HG03439 (cell line): Measurements from ENCODE around the gene CHST14.
A peak's percentile ranks its signal among the peaks of the same experiment; 100 is the strongest.
"Not testable (repeated sequence)": the region's sequence is repeated elsewhere in the genome, so short reads cannot be mapped to it uniquely, and the experiment has no call there.

Experiments used
- ATAC-seq: cut with Tn5 transposase; IDR thresholded peaks from one replicate; pipeline ENCODE4 v1.9.1; 2021; ENCODE audit warnings: mild to moderate bottlenecking, moderate library complexity; ENCODE audit not compliant: unreplicated experiment

Gene CHST14

DNA sequence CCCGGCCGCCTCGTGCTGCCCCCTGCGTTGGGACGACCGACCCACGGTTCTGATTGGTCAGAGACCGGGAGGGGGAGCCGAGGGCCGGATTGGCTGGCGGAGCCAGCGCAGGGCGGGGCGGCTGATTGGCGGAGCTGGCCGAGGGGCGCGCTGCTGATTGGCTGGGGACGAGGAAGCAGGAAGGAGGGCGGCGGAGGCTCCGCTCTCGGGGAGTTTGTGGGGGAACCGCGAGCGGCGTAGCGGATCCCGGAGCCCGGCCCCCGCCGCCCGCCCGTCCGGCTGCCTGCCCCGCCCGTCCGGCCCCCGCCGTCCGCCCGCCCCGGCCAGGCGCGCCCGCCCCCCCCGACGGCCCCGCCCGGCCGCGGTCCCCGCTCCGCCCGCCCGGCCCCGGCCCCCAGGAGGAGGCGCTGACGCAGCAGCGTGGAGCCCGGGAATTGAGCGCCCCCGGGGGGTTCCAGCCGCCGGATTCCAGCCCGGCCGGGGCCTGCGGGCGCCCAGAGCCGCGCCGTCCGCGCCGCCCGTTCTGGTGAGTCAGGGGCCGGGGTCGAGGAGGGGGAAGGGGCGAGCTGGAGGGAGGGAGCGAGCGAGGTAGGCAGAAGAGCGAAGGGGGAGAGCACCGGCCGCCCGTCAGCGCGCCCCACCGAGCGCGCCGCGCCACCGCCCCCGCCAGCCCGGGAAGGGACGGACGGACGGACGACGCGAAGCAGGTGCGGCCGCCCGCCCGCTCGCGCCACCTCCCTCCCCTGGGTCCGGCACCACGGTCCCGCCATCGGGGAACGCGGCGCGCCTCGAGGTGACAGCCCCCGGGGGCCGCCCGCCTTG, 29.8 kb upstream of the CHST14 start, which contains the start of gene BAHD1:
Gene BAHD1, plus strand, starts transcription at position 211 of the 822 bp plus-strand sequence. CDS start 17,512 bp downstream, outside the sequence.
- ATAC-seq, result peak; percentile 87

DNA sequence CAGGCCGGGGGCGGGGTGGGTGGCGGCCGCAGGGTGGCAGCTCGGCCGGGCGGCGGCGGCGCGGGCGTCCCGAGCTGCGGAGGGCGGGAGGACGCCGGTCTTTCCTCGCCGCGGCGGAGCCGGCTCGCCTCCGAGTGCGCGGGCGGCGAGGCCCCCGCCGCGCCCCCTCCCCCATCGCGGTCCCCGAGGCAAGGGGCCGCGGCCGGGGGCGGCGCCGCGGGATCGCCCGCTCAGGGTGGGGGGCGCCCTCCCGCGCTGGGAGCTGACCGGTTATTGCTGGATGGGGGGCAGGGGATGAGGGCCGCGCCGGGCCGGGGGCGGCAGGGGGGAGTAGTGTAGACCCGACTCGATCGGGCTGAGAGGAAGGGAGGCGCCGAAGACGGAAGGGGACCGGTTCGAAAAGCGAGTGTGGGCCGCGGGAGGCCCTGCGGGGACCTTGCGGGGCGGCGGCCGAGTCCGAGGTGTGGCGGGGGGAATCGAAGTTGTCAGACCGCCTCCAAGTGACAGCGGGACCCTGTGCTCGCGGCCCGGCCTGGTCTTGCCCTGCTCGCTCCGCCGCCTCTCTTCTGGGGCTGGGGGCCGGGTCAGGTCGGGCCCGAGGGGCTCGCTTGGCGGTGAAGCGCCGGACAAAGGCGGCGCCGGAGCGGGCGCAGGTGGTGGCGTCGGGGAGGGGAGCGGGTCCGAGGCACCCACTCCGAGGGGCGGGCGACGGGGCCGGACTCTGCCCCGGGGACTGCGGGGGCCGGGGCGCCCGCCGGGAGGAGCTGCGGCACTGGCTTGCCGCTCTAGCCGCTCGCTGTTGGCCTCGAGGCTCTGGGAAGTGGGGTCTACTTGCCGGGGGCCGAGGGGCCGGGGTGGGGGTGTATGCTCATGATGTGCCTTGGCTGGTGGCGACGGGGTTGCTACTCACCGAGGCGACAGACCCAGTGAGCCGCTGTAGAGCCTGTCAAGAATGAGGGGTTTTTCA, 28.9 kb upstream of the CHST14 start:
- ATAC-seq, result no peak

DNA sequence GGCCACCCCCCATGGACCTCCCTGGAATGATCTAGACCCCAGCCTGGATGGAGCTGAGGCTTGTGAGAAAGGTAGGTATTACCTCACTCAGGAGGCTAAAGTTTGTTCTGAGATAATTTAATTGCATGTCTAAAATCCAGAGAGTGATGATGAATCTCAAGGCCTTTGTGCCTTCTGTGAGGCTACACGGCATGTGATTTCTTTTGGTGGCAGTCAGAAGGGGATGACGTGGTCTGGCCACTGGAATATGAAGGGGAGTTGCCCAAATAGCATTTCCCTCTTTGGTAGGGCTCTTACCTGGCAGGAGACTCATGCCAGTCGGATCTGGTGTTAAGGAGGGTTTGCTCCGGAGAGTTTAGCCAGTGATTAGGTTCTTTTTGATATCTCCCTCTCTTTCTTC, 27.5 kb upstream of the CHST14 start:
- ATAC-seq, result no peak

DNA sequence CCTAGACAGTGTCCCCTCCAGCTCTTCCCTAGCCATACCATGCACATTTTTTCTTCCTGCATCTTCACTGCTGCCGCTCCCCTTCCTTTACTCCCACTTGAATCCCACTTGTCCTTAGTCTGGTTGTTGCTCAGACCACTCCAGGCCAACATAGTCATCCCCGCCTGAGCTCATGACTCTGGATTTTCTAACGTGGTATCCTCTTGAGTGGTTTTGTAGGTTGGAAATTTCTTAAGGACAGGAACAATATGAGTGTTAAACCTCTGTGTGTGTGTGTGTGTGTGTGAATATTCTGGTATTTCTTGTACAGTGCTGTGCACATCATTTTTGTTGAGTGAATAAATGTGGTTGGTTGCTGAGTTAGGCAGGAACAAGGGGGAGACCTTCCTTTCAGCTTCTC, 26.9 kb upstream of the CHST14 start:
- ATAC-seq, result no peak

DNA sequence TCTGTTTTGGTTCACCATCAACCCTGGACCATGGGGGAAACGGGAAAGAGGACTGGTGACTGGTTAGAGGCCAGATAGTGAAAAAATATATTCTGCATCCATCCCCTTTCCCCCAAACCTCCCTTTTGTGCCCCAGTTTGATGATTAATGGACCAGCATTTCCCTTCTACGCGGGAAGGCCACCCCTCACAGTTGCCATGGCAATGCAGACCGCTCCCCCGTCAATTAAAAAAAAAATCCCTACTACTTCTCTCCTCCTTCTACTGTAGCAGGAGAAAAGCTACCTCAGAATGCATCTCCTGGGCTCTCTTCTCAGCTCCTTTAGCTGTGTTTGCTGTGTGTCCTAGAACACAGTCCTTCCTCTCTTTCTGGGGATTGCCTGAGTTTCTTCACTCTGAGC, 26.0 kb upstream of the CHST14 start:
- no peak for ATAC-seq

DNA sequence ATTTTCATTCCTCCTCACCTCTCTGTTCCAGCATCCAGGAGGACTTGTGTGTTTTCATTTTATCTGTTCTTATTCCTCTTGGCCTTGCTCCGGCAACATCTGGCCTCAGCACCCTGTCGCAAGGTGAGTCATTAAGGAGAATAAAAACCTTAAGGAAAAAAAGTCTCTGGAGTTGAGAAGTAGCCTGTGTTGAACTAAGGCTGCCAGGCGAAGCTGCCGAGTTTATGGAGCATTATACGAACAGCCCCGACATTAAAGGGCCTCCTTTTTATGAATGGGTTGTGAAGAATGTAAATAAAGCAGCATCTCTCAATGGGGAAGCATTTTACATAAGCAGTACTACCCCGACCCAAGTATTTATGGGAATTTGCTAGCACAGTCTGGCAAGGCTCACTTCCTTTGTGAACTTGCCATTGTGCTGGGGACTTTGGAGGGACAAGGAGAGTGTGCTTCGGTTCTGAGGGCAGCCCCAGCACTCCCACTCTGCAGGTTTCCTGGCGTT, 25.3 kb upstream of the CHST14 start:
- no peak for ATAC-seq

DNA sequence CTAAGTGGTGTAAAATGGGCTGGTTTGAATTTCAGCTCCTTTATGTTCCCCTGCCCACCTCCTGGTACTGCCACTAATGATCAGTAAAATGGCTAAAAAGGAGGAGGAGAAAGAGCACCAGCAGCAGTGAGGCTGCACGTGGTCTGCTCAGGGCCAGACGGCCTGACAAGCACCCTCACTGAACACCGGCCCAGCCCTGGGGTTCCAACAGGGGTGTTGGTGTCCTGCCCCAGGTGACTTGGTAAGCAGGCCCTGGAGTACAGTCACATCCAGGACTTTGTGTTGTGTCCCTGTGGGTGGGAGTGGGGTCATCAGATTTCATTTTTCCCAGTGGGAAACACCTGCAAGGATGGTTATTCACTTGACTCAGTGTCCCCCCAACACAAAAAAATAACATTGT, 24.6 kb upstream of the CHST14 start:
- ATAC-seq, result no peak

DNA sequence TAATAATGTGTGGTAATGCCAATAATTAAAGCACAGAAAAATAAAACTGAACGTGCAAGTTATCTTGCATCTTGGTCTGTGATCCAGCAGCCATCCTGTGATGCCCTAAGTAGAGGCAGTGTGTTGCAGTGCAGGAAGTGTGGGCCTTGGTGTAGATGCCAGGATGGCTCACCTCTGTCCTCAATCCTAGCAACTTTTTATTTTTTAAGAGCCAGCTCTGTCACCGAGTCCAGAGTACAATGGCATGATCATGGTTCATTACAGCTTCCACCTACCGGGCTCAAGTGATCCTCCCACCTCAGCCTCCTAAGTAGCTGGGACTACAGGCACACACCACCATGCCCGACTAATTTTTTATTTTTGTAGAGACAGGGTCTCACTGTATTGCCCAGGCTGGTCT, 22.4 kb upstream of the CHST14 start:
- no peak for ATAC-seq

DNA sequence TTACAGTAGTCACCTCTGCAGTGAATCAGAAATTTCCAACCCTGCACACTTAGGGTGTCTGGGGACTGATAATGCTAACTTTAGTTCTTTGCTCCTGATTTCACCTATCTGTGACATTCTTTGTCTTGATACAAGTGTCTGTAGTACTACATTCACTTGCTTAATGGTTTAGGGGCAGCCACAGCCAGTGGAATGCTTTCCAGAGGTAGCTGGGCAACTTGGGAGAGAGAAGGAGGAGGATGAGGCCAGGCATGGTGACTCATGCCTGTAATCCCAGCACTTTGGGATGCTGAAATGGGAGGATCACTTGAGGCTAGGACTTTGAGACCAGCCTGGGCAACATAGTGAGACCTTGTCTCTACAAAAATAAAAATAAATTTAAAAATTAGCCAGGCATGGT, 21.5 kb upstream of the CHST14 start:
- no peak for ATAC-seq

DNA sequence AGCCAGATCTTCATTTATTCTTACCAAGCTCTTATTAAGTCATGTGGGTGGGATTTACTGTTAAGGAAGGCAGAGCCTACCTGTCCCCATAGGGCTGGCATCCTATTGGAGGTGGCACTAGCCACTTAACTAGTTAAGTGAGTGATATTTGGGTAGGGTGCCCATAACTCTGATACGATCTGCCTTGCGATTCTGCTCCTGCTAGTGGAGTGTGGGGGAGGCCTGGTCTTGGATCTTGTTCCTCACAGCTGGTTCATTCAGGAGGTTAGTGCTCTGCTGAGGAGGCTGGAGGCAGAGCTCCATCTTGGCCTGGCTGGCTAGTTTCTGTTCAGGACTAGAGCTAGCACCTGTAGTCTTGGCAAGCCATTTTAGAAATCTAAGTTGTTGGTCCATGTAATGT, 20.7 kb upstream of the CHST14 start:
- ATAC-seq, result no peak

DNA sequence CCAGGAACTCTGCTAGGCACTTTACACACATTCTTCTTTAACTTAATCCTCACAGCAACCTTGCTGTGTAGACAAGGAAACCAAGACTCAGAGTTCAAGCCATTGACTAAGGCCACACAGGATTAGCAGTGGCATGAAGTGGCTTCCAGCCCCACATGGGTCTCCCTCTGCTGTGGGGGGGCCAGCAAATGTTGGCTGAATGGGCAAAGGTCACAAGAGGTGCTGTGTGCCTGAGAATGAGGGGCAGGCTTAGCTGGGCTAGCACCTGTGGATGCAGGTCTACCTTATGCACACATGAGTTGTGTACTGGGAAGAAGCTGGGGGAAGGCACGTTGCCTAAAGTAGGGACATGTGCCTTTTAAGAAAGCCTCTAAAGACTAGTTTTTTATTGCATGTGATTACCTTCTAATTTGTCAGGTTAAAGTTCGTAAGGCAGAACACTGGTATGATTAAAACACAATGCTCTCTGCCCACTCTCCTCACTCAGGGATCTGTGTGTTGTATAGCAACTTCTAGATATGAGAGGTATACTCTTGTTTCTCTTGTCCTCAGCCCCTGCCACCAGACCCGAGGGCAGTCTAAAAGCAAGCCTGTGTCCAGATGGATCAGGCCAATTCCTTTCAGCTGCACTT, 19.1 kb upstream of the CHST14 start:
- no peak for ATAC-seq

DNA sequence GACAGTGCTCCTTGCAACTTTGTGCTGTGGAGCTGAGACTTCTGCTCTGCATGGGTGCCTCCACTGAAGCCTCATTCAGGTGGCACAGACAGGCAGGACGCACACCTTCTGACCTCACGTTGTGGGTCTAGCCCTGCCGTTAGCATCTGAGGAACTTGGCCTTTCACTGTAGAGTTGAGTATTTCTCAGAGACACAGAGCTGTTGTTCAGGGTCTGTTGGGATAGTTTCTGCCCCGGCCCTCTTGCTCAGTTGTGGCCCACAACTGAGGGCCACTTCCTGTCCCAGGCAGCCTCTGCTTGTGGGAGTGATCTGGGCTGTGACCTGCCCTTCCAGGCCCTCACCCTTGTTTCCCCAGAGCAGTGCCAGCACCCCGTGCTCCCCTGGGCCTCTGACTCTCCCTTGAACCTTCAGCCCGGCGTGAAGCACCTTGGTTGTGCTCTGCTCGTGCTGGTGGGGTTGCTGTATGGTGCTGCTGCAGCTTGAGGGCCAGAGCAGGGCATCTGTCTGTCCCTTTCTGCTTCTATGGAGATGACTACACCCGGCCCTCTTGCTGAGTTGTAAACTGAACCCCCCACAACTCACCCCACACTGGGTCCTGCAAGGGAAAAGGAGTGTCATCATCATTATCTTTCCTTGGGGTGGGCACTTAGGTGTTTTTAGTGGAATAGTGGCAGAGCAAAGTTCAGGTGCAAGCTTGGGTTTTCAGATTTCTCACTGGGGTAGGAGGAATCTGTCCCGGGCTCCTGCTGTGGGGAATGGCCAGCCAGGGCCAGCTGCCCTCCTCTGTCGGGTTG, 18.3 kb upstream of the CHST14 start:
- ATAC-seq, result no peak

DNA sequence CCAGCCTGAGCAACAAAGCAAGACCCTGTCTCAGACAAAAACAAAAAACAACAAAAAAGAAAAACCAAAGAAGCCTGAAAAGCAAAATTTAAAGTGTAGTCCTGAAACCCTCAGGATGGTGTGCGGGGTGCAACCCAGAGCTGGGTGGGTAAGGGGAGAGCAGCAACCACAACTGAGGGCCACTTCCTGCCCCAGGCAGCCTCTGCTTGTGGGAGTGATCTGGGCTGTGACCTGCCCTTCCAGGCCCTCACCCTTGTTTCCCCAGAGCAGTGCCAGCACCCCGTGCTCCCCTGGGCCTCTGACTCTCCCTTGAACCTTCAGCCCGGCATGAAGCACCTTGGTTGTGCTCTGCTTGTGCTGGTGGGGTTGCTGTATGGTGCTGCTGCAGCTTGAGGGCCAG, 16.8 kb upstream of the CHST14 start:
- ATAC-seq, result not testable (repeated sequence)

DNA sequence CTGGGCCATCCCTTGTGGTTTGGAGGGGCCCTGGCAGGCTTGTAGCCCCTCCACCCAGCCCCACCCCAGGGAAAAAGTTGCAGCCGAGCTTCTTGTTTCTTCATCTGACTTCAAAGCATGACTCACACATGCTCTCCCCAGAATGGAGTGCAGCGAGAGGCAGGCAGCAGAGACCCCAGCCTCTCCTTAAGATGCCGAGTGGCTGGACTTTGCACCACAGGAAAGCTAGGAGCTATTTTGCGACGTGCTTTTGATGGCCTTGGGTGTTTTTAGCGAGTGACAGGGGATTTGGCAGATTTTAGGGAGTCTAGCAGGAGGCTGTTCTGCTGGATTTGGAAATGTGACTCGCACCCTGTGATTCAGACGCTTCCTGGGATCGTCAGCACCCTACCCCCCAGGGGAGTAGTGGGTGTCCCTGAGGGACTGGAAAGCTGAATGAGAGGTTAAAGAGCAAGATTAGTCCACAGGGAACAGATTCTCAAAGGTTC, 15.8 kb upstream of the CHST14 start:
- no peak for ATAC-seq

DNA sequence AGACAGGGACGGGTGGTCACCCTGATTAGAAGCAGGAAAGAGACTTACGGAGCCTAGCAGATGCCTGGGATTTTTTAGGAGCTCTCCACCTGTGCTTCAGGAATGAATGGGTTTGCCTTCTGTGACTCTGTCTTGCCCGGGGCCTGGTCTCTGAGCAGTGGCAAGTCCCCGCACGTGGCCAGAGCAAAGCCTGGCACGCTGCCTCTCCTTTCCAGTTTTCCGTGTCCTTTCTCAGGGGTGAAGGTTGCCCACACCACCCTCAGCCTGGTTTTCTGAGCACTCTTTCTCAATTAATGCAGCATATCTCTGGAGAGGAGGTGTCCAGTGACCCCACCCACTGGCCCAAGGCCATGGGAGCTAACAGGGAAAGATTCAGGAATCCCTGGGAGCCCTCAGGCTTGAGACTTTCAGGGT, 14.5 kb upstream of the CHST14 start:
- no peak for ATAC-seq

DNA sequence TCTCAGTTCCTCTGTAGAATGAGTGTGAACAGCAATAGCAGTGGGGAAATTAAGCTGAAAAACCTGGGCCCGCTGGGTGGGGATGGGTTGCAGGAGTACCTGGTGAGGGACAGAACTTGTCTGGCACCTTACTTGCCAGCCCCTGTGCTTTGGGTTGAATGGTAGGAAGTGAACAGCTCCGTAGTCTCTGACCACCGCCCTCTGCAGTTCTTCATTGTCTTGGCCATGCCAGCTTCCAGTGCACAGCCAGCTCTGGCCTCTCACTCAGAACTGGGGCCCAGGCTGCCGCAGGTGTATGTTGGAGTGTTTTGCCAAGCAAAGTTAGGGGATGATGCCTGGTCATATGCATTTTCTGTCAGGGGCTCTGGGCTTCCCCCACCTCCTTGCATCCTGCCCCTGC, 14.0 kb upstream of the CHST14 start:
- ATAC-seq, result no peak

DNA sequence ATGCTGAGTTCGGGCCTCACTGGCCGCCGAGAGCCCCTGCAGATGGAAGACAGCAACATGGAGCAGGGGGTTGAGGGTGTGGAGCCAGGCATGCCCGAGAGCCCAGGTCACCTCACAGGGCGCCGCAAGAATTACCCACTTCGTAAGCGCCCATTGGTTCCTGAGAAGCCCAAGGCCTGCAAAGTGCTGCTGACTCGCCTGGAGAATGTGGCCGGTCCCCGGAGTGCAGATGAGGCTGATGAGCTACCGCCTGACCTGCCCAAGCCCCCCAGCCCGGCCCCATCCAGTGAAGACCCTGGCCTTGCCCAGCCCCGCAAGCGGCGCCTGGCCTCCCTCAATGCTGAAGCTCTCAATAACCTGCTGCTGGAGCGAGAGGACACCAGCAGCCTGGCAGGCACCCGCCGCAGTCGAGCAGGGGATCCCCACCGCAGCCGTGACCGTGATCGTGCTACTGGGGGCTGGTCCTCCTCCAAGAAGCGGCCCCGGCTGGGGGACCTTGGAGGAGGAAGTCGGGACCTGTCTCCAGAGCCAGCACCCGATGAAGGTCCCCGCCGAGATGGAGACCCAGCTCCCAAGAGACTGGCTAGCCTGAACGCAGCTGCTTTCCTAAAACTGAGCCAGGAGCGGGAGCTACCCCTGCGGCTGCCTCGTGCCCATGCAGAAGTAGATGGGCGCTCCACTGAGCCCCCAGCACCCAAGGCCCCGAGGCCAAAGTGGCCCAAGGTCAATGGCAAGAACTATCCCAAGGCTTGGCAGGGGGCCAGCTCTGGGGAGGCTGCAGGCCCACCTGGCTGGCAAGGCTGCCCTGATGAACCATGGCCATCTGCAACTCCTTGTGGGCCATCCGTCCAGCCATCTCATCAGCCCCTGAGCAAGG, 12.1 kb upstream of the CHST14 start:
- no peak for ATAC-seq

DNA sequence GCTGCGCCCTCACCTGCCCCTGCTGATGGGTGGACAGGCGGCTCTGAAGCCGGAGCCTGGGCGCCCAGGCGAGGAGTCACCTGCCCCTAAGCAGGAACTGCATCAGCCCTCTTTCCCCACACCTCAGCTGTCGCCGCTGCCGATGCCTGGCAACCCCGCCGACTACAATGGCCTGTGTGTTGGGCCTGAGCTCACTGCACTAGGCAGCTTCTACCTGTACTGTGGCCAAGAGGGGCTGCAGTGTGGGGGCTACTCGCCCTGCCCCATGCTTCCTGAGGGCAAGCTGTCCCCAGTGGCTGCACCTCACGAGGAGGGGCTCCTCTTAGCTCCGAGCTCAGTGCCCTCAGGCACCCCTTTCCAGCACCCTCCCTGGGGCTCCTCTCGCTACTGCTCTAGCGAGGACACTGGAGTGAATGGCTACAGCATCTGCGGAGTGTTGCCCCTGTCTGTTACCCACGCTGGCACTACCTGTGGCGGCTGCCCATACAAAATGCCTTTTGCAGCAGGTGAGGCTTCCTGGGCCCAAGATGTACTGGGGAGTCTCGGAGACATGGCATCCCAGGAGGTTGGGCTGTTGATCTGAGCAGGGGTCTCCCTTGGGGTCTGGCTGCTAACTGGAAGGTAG, 11.3 kb upstream of the CHST14 start:
- ATAC-seq, result no peak

DNA sequence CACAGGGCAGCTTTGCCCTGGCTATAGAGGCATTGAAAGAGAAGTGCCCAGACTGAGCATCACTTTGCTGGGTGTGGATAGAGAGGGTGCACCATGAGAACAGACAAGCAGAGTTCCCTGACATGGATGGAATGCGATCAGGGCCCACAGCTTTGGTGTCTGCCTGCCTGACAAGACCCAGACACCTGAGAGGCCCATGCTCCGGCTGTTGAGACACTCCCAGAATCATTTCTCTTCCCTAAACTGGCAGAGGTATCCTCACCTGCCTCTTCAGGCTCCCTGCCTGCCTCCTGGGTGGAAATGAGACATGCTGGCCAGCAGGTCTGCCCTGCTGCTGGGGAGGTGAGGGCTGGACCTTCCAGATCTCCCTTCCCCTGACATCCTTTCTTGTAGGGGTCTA, 10.4 kb upstream of the CHST14 start:
- no peak for ATAC-seq
